Subcutaneous abdominal adipose tissue (tissue), 5 donors: ENCODE results near the gene CLCN3.
A peak's percentile ranks its signal among the peaks of the same experiment; 100 is the strongest.
"Not testable (repeated sequence)": the region's sequence is repeated elsewhere in the genome, so short reads cannot be mapped to it uniquely, and the experiment has no call there.

Experiments
- H3K27ac ChIP-seq: one replicate; pipeline ENCODE4 v1.7.0; 2013; ENCODE audit warnings: low read depth, mild to moderate bottlenecking, inconsistent platforms, low read length, moderate library complexity
- H3K27me3 ChIP-seq, 5 donors: one replicate each; pipeline ENCODE4 v1.7.0; 2013; ENCODE audit warnings: low read length in 5 of 5, inconsistent platforms in 1 of 5; ENCODE audit not compliant: control insufficient read depth in 5 of 5, insufficient read depth in 4 of 5
- H3K36me3 ChIP-seq, 5 donors: one replicate each; pipeline ENCODE4 v1.7.0; 2013; ENCODE audit warnings: low read length in 5 of 5; ENCODE audit not compliant: control insufficient read depth in 5 of 5, insufficient read depth in 5 of 5
- H3K4me1 ChIP-seq, 5 donors: one replicate each; pipeline ENCODE4 v1.7.0; 2013; ENCODE audit warnings: low read length in 5 of 5, mild to moderate bottlenecking in 3 of 5, moderate library complexity in 1 of 5; ENCODE audit not compliant: control insufficient read depth in 5 of 5, insufficient read depth in 5 of 5
- H3K4me3 ChIP-seq, 5 donors: one replicate each; pipeline ENCODE4 v1.7.0; 2013; ENCODE audit warnings: low read length in 5 of 5, low read depth in 1 of 5
- H3K9ac ChIP-seq, 5 donors: one replicate each; pipeline ENCODE4 v1.7.0; 2013; ENCODE audit warnings: low read length in 5 of 5, mild to moderate bottlenecking in 4 of 5, moderate library complexity in 3 of 5
- H3K9me3 ChIP-seq, 5 donors: one replicate each; pipeline ENCODE4 v1.7.0; 2013; ENCODE audit warnings: low read length in 5 of 5; ENCODE audit not compliant: control insufficient read depth in 5 of 5
- donor health status: healthy.
- donor health status: healthy.
- donor health status: healthy.
- donor health status: healthy.
- donor health status: healthy.

Gene CLCN3

GRCh38 chr4:169727616-169728015, 107.2 kb downstream of the CLCN3 start:
- Histone ChIP-seq H3K27me3 (no peaks in the 10 kb centered on the region), H3K27ac (no peak overlapping the region), H3K4me1 (no peaks in the 10 kb centered on the region), H3K9me3 (no peaks in the 10 kb centered on the region), H3K4me3 (no peak overlapping the region), H3K9ac (no peak overlapping the region), H3K36me3 (peaks cover 17 to 32% (median 25%) of the 10 kb centered on the region in 5 donors)

- Histone ChIP-seq H3K36me3 (peaks cover 19 to 34% (median 30%) of the 10 kb centered on the region in 5 donors), H3K27me3 (no peaks in the 10 kb centered on the region)
These were observed 110.2 kb downstream of the CLCN3 start for GRCh38 chr4:169730564-169730963.

GRCh38 chr4:169738604-169739003, 118.2 kb downstream of the CLCN3 start:
- peaks cover 18 to 31% (median 23%) of the 10 kb centered on the region in 5 donors for H3K36me3 ChIP-seq
- not testable (repeated sequence) for H3K27me3 ChIP-seq, H3K9ac ChIP-seq, H3K4me3 ChIP-seq, H3K9me3 ChIP-seq, H3K27ac ChIP-seq, H3K4me1 ChIP-seq

More at GRCh38 chr4:169730564-169730963, 110.2 kb downstream of the CLCN3 start:
- no peaks in the 10 kb centered on the region for H3K9me3 ChIP-seq
- no peak overlapping the region for H3K4me3 ChIP-seq
- H3K4me1 ChIP-seq: no peaks in the 10 kb centered on the region
- H3K9ac ChIP-seq: no peak overlapping the region
- H3K27ac ChIP-seq: no peak overlapping the region

DNA sequence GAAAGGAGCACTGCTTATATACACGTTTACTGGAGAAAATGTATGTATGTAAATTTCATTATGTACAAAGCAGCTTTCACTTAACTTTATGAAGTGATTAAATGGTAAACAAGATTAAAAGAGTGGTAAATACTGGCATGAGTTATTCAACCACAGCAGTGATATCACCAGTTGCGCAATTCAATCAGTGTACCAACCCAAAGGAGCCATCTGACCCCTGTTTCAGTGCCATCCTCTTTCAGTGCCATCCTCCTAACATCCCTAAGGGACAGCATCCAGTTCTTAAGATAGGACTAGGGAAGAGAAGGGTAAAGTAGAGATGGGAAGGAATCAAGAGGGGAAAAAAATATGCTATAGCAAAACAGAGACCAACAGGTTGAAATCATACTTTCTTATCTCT, 121.2 kb downstream of the CLCN3 start:
- H3K4me1 ChIP-seq: peaks cover 0 to 7% (median 2%) of the 10 kb centered on the region in 5 donors
- no peak overlapping the region for H3K9ac ChIP-seq
- no peaks in the 10 kb centered on the region for H3K9me3 ChIP-seq
- no peak overlapping the region for H3K4me3 ChIP-seq
- no peaks in the 10 kb centered on the region for H3K27me3 ChIP-seq
- no peak overlapping the region for H3K27ac ChIP-seq
- peaks cover 16 to 27% (median 19%) of the 10 kb centered on the region in 5 donors for H3K36me3 ChIP-seq

GRCh38 chr4:169744601-169745000, 124.2 kb downstream of the CLCN3 start:
- no peak overlapping the region for H3K27ac ChIP-seq
- peaks cover 16 to 32% (median 26%) of the 10 kb centered on the region in 5 donors for H3K36me3 ChIP-seq

GRCh38 chr4:169745291-169745690, 124.9 kb downstream of the CLCN3 start:
- Histone ChIP-seq H3K27ac (no peak overlapping the region), H3K4me3 (no peak overlapping the region), H3K36me3 (peaks cover 17 to 35% (median 26%) of the 10 kb centered on the region in 5 donors), H3K9me3 (no peaks in the 10 kb centered on the region), H3K9ac (no peak overlapping the region), H3K27me3 (no peaks in the 10 kb centered on the region), H3K4me1 (peaks cover 0 to 7% (median 2%) of the 10 kb centered on the region in 5 donors)

More at GRCh38 chr4:169744601-169745000, 124.2 kb downstream of the CLCN3 start:
- Histone ChIP-seq H3K9ac (no peak overlapping the region), H3K4me1 (peaks cover 0 to 7% (median 2%) of the 10 kb centered on the region in 5 donors), H3K9me3 (no peaks in the 10 kb centered on the region), H3K4me3 (no peak overlapping the region), H3K27me3 (no peaks in the 10 kb centered on the region)

DNA sequence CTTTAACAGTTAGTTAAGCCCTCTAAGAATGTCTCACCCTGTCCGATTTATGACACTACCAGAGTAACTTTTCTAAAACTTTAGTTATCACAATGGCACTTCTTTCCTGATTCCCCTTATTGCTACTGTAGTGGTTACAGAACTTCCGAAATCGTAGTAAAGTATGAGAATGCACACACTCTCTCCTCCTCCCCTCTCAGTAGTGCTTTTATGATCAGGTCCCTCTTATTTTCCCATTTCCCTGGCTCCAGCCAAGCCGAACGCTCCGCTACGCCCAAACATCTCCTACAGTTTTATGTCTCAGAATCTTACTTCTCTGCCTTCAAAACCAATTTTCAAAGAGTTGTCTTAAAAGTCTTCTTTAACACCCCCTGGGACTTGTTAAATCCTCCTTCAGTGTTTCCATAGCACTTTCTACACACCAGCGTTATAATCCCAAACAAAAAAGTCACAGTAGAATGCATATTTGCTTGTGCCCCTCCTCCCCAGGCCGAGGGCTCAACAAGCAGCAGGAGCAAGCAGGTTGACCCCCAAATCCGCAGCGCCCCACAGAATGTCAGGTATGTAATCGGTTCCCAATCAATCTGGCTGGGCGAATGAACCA, 136.7 kb downstream of the CLCN3 start:
- Histone ChIP-seq H3K9me3 (no peaks in the 10 kb centered on the region), H3K4me3 (peak overlapping the region; percentile 86 to 96 (median 89)), H3K9ac (peak overlapping the region; percentile 43 to 97 (median 81)), H3K4me1 (peaks cover 4 to 28% (median 25%) of the 10 kb centered on the region in 5 donors), H3K27me3 (no peaks in the 10 kb centered on the region), H3K27ac (peak overlapping the region; percentile 56), H3K36me3 (peaks cover 5 to 10% (median 6%) of the 10 kb centered on the region in 5 donors)

GRCh38 chr4:169757575-169758184, 137.3 kb downstream of the CLCN3 start, which contains the start of gene HPF1:
TSS of gene HPF1 (minus strand) at chr4:169757944. CDS start at chr4:169757877, 67 bp downstream.
- Histone ChIP-seq H3K36me3 (peaks cover under 1 to 6% (median 3%) of the 10 kb centered on the region in 5 donors), H3K27ac (peak within 1 kb of the TSS; percentile 56), H3K27me3 (no peaks in the 10 kb centered on the region), H3K4me3 (peak within 1 kb of the TSS; percentile 86 to 96 (median 89)), H3K9ac (peak within 1 kb of the TSS; percentile 43 to 97 (median 81)), H3K4me1 (peaks cover 4 to 28% (median 25%) of the 10 kb centered on the region in 5 donors), H3K9me3 (no peaks in the 10 kb centered on the region)

- peak overlapping the region in 3 of 5 donors; percentile 30 to 81 (median 41) for H3K9ac ChIP-seq
- H3K36me3 ChIP-seq: peaks cover 0 to under 1% (median 0%) of the 10 kb centered on the region in 5 donors
- H3K27me3 ChIP-seq: no peaks in the 10 kb centered on the region
- no peaks in the 10 kb centered on the region for H3K9me3 ChIP-seq
- H3K27ac ChIP-seq: peak overlapping the region; percentile 3
- peak overlapping the region; percentile 66 to 94 (median 89) for H3K4me3 ChIP-seq
- peaks cover 4 to 28% (median 25%) of the 10 kb centered on the region in 5 donors for H3K4me1 ChIP-seq
These were observed 138.1 kb downstream of the CLCN3 start for GRCh38 chr4:169758401-169758962.

DNA sequence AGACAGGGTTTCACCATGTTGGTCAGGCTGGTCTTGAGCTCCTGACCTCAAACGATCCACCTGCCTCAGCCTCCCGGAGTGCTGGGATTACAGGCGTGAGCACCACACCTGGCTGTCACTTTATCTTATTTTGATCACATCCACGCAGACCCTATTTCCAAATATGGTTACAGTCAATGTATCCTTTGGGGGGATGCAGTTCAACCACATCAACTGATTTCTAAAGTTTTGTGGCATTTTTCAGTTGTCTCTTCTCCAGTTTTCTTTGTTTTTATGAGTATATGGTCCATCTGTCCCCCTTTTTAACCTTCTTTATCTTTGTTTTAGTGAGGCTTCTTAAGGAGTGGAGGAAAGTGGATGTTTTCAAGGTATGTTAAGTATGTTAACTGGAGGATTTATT, 141.5 kb downstream of the CLCN3 start:
- Histone ChIP-seq H3K36me3 (no peaks in the 10 kb centered on the region), H3K9ac (no peak overlapping the region), H3K4me1 (peaks cover 2 to 18% (median 16%) of the 10 kb centered on the region in 5 donors), H3K27ac (no peak overlapping the region), H3K4me3 (no peak overlapping the region), H3K9me3 (no peaks in the 10 kb centered on the region), H3K27me3 (no peaks in the 10 kb centered on the region)
